ENCODE results near the gene SIT1. TPM values are rescaled to one million over a fixed set of nuclear protein-coding genes. Genes with fewer than 3 reads are reported as not detected.

SIT1 gene, protein sequence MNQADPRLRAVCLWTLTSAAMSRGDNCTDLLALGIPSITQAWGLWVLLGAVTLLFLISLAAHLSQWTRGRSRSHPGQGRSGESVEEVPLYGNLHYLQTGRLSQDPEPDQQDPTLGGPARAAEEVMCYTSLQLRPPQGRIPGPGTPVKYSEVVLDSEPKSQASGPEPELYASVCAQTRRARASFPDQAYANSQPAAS
- not detected in 2 replicates for total RNA-seq
- long read RNA-seq, result 0 reads

DNA sequence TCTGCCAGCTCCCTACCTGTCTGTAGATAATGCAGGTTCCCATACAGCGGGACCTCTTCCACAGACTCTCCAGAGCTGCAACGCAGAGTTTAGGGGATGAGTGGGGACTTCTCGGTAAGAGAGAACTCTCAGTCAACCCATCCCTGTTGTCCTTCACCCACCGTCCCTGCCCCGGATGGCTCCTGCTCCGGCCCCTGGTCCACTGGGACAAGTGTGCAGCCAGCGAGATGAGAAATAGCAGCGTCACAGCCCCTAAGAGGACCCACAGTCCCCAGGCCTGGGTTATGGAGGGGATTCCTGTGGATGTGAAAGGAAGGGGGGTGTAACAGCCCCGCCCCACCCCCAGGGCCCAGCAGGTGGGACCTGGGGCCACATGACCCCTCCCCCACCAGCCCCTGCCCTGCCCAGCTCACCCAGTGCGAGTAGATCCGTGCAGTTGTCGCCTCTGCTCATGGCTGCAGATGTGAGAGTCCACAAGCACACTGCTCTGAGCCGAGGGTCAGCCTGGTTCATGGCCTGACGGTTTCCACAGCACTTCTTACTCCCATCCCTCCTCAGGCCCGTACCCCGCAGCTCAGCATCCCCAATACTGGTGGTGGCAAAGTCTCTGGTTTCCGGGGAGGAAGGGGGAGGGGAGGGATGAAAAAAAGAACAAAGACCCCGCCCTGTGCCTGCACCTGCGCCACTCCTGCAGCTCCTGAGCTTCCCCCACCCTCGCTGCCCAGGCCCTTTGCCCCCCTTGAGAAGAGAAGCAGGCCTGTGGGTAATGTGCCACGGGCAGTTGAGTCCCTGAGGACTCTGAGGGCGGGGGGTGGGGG is at the start of gene SIT1:
TSS of gene SIT1 (minus strand) at position 591 of the 818 bp plus-strand sequence. CDS start at position 513, 78 bp downstream.
- Mint-ChIP-seq H3K4me3 (ENCODE audit: low read depth) (peak within 1 kb of the TSS; percentile 16), H3K27me3 (peaks cover 11% of the 10 kb centered on the region), H3K27ac (no peak within 1 kb of the TSS), H3K9me3 (ENCODE audit: low read depth) (no peaks in the 10 kb centered on the region), H3K4me1 (ENCODE audit: low read depth) (peaks cover 17% of the 10 kb centered on the region), H3K36me3 (ENCODE audit: insufficient read depth) (no peaks in the 10 kb centered on the region)
- TF ChIP-seq, protein P1, sequence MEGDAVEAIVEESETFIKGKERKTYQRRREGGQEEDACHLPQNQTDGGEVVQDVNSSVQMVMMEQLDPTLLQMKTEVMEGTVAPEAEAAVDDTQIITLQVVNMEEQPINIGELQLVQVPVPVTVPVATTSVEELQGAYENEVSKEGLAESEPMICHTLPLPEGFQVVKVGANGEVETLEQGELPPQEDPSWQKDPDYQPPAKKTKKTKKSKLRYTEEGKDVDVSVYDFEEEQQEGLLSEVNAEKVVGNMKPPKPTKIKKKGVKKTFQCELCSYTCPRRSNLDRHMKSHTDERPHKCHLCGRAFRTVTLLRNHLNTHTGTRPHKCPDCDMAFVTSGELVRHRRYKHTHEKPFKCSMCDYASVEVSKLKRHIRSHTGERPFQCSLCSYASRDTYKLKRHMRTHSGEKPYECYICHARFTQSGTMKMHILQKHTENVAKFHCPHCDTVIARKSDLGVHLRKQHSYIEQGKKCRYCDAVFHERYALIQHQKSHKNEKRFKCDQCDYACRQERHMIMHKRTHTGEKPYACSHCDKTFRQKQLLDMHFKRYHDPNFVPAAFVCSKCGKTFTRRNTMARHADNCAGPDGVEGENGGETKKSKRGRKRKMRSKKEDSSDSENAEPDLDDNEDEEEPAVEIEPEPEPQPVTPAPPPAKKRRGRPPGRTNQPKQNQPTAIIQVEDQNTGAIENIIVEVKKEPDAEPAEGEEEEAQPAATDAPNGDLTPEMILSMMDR (IDR thresholded peaks at IDR 0.05; ENCODE audit: unreplicated experiment), result no peak
- no peak for DNase-seq (ENCODE audit: low spot score, unreplicated experiment)

DNA sequence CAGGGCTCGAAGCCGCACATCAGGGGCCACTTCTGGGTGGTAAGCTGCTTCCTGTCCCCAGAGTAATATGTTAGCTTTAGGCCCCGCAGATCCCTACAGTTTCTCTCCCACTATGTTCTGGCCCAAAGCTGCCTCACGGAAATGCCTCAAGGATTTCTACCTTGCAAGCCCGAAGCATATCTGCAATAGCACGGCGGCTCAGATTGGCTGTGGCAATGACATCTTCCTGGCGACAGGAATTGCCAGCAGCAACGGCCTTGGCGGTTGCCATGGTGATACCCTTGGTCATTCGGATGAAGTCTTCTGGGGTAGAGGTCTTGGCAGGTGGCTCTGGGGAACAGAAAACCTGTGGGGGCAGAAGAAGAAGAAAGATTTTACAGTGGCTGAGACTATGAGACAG is 49.3 kb upstream of the SIT1 start:
- H3K4me1 Mint-ChIP-seq (ENCODE audit: low read depth), result no peaks in the 10 kb centered on the region
- TF ChIP-seq, protein P1 (IDR thresholded peaks at IDR 0.05; ENCODE audit: unreplicated experiment), result no peak
- H3K27me3 Mint-ChIP-seq, result no peaks in the 10 kb centered on the region
- H3K27ac Mint-ChIP-seq, result no peak overlapping the region
- no peak for DNase-seq (ENCODE audit: low spot score, unreplicated experiment)
- no peaks in the 10 kb centered on the region for H3K9me3 Mint-ChIP-seq (ENCODE audit: low read depth)
- peaks cover 27% of the 10 kb centered on the region for H3K36me3 Mint-ChIP-seq (ENCODE audit: insufficient read depth)
- H3K4me3 Mint-ChIP-seq (ENCODE audit: low read depth), result no peak overlapping the region

DNA sequence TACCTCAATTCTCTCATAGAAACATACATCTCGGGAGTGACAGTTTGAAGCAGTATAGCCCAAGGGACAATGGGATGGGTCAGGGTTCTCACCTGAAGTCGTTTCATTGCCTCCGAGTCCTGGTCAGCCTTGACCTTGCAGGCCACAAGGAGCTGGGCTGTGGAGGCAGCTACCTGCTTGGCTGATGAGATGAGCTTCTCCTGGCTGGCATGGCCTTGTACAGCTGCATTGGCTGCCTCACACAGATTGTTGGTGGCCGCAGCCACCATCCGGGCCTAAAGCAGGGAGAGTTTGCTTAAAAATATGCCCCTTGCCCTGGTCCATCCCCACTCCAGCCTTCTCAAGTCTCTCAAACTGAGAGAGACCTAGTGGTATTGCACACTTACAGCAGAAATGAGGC is 47.5 kb upstream of the SIT1 start:
- H3K27ac Mint-ChIP-seq, result no peak overlapping the region

DNA sequence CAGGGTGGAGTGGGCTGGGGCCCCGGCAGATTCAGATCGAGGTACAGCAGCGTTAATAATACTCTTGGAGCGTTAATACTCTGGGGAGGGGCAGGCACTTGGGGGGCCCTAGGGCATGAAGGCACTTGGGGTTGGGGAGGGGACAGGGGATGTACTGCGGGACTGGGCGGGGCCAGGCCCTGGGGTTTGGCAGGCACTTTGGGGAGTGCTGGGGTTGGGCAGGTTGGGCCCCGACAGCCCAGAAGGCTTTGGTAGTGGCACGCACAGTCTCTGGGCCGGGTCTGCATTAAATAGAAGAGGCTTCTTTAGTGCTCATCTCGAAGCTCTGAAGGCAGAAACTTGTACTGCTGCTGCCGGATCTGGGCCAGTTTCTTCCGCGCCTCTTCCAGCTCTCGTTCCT is 46.8 kb upstream of the SIT1 start:
- H3K4me1 Mint-ChIP-seq (ENCODE audit: low read depth), result no peaks in the 10 kb centered on the region
- H3K27me3 Mint-ChIP-seq, result no peaks in the 10 kb centered on the region
- no peak for DNase-seq (ENCODE audit: low spot score, unreplicated experiment)
- H3K9me3 Mint-ChIP-seq (ENCODE audit: low read depth), result no peaks in the 10 kb centered on the region
- H3K36me3 Mint-ChIP-seq (ENCODE audit: insufficient read depth), result peaks cover 14% of the 10 kb centered on the region
- no peak overlapping the region for H3K4me3 Mint-ChIP-seq (ENCODE audit: low read depth)
- TF ChIP-seq, protein P1 (IDR thresholded peaks at IDR 0.05; ENCODE audit: unreplicated experiment), result no peak
- H3K27ac Mint-ChIP-seq, result no peak overlapping the region

More for the DNA sequence above, 47.5 kb upstream of the SIT1 start:
- no peak for DNase-seq (ENCODE audit: low spot score, unreplicated experiment)
- TF ChIP-seq, protein P1 (IDR thresholded peaks at IDR 0.05; ENCODE audit: unreplicated experiment), result no peak
- Mint-ChIP-seq H3K36me3 (ENCODE audit: insufficient read depth) (peaks cover 20% of the 10 kb centered on the region), H3K9me3 (ENCODE audit: low read depth) (no peaks in the 10 kb centered on the region), H3K27me3 (no peaks in the 10 kb centered on the region), H3K4me3 (ENCODE audit: low read depth) (no peak overlapping the region), H3K4me1 (ENCODE audit: low read depth) (no peaks in the 10 kb centered on the region)

DNA sequence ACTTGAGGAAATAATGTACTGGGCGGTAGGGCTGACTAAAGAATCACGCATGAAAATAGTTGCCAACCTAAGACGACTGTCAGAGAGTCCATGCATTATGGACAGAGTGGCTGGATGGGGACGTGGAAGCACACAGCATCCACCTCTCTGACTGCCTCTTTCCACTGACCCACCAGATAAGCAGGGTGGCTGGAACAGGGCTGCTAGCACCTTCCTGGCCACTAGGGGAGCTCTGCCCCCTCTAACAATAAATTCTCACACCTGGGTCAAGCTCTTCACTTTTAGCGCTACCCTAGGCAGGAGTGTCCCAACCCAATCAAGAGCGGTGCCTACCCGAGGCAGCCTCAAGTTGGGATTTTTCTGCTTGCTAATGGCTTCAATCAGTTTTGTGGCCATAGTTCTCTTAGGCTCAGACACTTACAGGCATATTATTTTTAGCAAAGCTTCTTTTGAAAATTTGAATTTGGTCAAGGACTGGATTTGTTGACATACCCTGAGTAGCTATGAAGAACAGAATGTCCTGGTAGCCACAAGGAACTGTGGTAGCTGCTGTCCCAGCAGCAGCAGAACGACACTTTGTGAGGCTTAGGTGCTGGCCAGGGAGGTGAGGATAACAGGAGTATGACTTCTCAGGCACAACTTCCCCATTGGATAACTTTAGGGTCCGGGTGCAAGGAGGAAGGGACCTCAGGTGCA is 45.9 kb upstream of the SIT1 start:
- Mint-ChIP-seq H3K27me3 (peaks cover 3% of the 10 kb centered on the region), H3K9me3 (ENCODE audit: low read depth) (no peaks in the 10 kb centered on the region), H3K27ac (no peak overlapping the region), H3K36me3 (ENCODE audit: insufficient read depth) (peaks cover 14% of the 10 kb centered on the region), H3K4me1 (ENCODE audit: low read depth) (no peaks in the 10 kb centered on the region), H3K4me3 (ENCODE audit: low read depth) (no peak overlapping the region)
- TF ChIP-seq, protein P1 (IDR thresholded peaks at IDR 0.05; ENCODE audit: unreplicated experiment), result peak; percentile 97
- peak; percentile 42 for DNase-seq (ENCODE audit: low spot score, unreplicated experiment)
